Left lung (tissue), 10 donors: Measurements from ENCODE around the gene PLBD2. TPM values are rescaled to one million over a fixed set of nuclear protein-coding genes. Genes with fewer than 3 reads are reported as not detected.

Source experiments
- ATAC-seq: fragments of 200-7000 bp; cut with Tn5 transposase; one replicate; pipeline ENCODE4 v1.9.1; 2020; ENCODE audit warnings: moderate library complexity
- DNase-seq, 4 donors: peaks; one replicate each; pipeline ENCODE4 v3.0.0-alpha.2; 2013 to 2020
- H3K27ac ChIP-seq, 2 donors: fragments of 200-600 bp; sonication (generic) in 1 of 2; one replicate each; pipeline versions ENCODE4 v1.5.0 to v1.8.0; 2020 to 2021
- H3K27me3 ChIP-seq, 2 donors: fragments of 200-600 bp; sonication (generic) in 1 of 2; one replicate each; pipeline versions ENCODE4 v1.5.0 to v1.8.0; 2020 to 2021
- H3K36me3 ChIP-seq, 2 donors: fragments of 200-600 bp; sonication (generic) in 1 of 2; one replicate each; pipeline versions ENCODE4 v1.5.0 to v1.8.0; 2020 to 2021
- H3K4me1 ChIP-seq, 2 donors: fragments of 200-600 bp; one replicate each; pipeline ENCODE4 v1.8.0; 2021
- H3K4me3 ChIP-seq, 2 donors: fragments of 200-600 bp; sonication (generic) in 1 of 2; one replicate each; pipeline versions ENCODE4 v1.5.0 to v1.8.0; 2020 to 2021; ENCODE audit warnings: mild to moderate bottlenecking in 1 of 2
- H3K9me3 ChIP-seq, 2 donors: fragments of 200-600 bp; sonication (generic) in 1 of 2; one replicate each; pipeline versions ENCODE4 v1.5.0 to v1.8.0; 2020 to 2021
- CTCF ChIP-seq, 2 donors: fragments of 200-600 bp; sonication (generic) in 1 of 2; IDR thresholded peaks; one replicate each; pipeline versions ENCODE4 v1.5.0 to v1.8.0; 2021; ENCODE audit warnings: antibody characterized with exemption in 2 of 2
- intact Hi-C, 2 donors: fragments of 100-400 bp; cut with DNase I; formaldehyde crosslinking; loops; one replicate each; pipeline versions ENCODE4 v1.11.2 to v1.14.2; 2022
- polyA plus RNA-seq, 6 donors: library from polyadenylated mRNA; unstranded; fragments of 120-200 nt; gene quantifications; one replicate each; pipeline ENCODE4 v1.2.1, GENCODE V29; 2013; ENCODE audit not compliant: insufficient read length in 6 of 6
- total RNA-seq, 2 donors: library from RNA; stranded (reverse); fragmentation: NEBNext Ultra II Directional; extraction: Animal tissue kit (Norgen Biotek cat#: 25700); gene quantifications; one replicate each; pipeline ENCODE4 v1.2.1, GENCODE V29; 2021
- donor health status: DM: no; HTN: yes; CAD: no.
- donor health status: DM: no; HTN: no; CAD: no.

The PLBD2 gene
- total and polyA plus RNA-seq, 8 donors, result 17.7 to 75.0 (median 20.7) TPM

DNA sequence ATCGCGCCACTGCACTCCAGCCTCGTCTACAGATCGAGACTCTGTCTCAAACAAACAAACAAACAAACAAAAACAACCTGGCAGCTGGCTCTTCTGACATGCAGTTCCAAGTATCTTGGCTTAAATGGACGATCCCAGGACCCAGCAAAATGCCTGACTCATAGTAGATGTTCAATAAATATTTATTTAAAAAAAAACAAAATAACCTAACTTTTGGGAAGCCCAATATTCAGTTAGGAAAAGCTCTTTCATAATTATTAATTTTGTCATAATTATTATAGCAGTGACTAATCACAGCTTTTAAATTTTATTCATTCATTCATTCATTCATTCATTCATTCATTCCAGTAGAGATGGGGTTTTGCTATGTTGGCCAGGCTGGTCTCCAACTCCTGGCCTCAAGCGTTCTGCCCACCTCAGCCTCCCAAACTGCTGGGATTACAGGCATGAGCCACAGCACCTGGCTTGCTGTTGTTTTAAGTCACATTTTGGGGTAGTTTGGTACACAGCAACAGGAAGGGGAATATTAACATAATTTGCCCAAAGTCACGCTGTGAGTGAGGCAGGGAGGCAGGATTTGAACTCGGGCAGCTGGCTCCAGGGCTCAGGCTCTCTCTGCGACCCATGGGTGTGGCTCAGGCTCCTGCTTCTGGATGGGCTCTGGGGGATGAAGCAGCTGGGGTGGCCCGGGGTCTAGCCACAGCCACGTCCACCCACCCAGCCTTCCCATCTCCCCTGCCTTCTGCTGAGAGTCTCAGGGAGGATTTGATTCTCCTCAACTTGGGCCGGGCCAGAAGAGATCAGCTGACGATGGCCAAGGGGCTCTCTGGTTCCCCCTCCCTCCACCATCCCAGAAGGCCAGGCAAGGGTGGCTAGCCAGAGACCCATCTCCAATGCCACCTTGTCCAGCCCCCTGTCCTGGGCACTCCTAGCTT is 42.9 kb downstream of the PLBD2 start:
- no peak for TF ChIP-seq CTCF (IDR thresholded peaks at IDR 0.05)
- Histone ChIP-seq H3K27ac (no peak overlapping the region), H3K36me3 (no peaks in the 10 kb centered on the region), H3K9me3 (no peaks in the 10 kb centered on the region), H3K4me3 (no peak overlapping the region), H3K4me1 (peaks cover 0 to 15% of the 10 kb centered on the region in 2 donors), H3K27me3 (peaks cover 0 to 49% of the 10 kb centered on the region in 2 donors)
- intact Hi-C loops, result no loop called here
- no peak for ATAC-seq
- DNase-seq, result no peak

- no peak for DNase-seq
Measured at GRCh38 chr12:113402586-113403260, 44.3 kb downstream of the PLBD2 start.

GRCh38 chr12:113403435-113404415 is 45.3 kb downstream of the PLBD2 start, which contains the start of gene SDS:
Gene SDS (minus strand): TSS chr12:113403887. CDS start chr12:113399708, 4,179 bp downstream.
- H3K36me3 ChIP-seq, result no peaks in the 10 kb centered on the region
- TF ChIP-seq CTCF (IDR thresholded peaks at IDR 0.05), result no peak
- no peak within 1 kb of the TSS for H3K4me3 ChIP-seq
- DNase-seq (peak in 3 of 4 donors; percentile 70 to 88 (median 70)), ATAC-seq (peak; percentile 72)
- intact Hi-C loops, result no loop called here
- H3K4me1 ChIP-seq, result peaks cover 0 to 20% of the 10 kb centered on the region in 2 donors
- H3K27ac ChIP-seq, result no peak within 1 kb of the TSS
- peaks cover 0 to 33% of the 10 kb centered on the region in 2 donors for H3K27me3 ChIP-seq
- no peaks in the 10 kb centered on the region for H3K9me3 ChIP-seq

More at GRCh38 chr12:113402586-113403260, 44.3 kb downstream of the PLBD2 start:
- Histone ChIP-seq H3K27ac (no peak overlapping the region), H3K9me3 (no peaks in the 10 kb centered on the region), H3K4me3 (no peak overlapping the region), H3K4me1 (peaks cover 0 to 15% of the 10 kb centered on the region in 2 donors), H3K27me3 (peaks cover 0 to 43% of the 10 kb centered on the region in 2 donors), H3K36me3 (no peaks in the 10 kb centered on the region)
- ATAC-seq, result no peak
- intact Hi-C loops, result no loop called here
- TF ChIP-seq CTCF (IDR thresholded peaks at IDR 0.05), result no peak

DNA sequence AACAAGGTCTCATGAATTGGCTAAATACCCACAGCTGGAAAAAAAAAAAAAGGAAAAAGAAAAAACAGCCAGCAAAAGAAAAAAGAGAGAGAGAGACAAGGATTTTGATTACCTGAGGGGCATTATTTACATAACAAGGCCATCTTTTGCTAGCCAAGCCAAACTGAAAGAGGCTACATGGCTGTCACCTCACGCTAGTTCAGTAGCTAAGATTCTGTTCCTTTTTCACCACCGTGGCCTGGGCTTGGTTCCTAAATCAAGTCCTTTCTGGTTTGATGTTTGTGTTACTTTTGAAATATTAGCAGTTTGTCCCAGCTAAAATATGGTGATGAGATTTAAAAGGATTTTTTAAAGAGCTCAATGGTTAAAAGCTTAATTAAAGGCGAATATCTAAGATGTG is 47.3 kb downstream of the PLBD2 start:
- H3K4me3 ChIP-seq, result no peak overlapping the region
- H3K9me3 ChIP-seq, result no peaks in the 10 kb centered on the region
- no peak for DNase-seq
- no peaks in the 10 kb centered on the region for H3K36me3 ChIP-seq
- intact Hi-C loops, result no loop called here
- H3K27ac ChIP-seq, result no peak overlapping the region
- H3K27me3 ChIP-seq, result peaks cover 0 to 13% of the 10 kb centered on the region in 2 donors
- peaks cover 0 to 20% of the 10 kb centered on the region in 2 donors for H3K4me1 ChIP-seq
- TF ChIP-seq CTCF (IDR thresholded peaks at IDR 0.05), result no peak
- no peak for ATAC-seq
